ENCODE data around the gene NEK11. TPM values are rescaled to one million over a fixed set of nuclear protein-coding genes. Genes with fewer than 3 reads are reported as not detected.

NEK11 gene
- total and polyA plus RNA-seq, 11 donors = 0.38 to 4.3 (median 2.1) TPM

GRCh38 chr3:131390331-131390730, 363.7 kb downstream of the NEK11 start:
- DNase-seq (no peak), ATAC-seq (no peak)
- no peak overlapping the region for H3K4me3 ChIP-seq
- no peaks in the 10 kb centered on the region for H3K9me3 ChIP-seq
- intact Hi-C loops (cut with DNase I) = no loop called here
- peaks cover 0 to 46% (median 28%) of the 10 kb centered on the region in 12 donors for H3K4me1 ChIP-seq
- H3K27ac ChIP-seq = no peak overlapping the region
- no peak for TF ChIP-seq POLR2A (IDR thresholded peaks at IDR 0.05)
- no peak for TF ChIP-seq CTCF (IDR thresholded peaks at IDR 0.05)
- peaks cover 0 to 8% (median 0%) of the 10 kb centered on the region in 9 donors for H3K36me3 ChIP-seq
- H3K27me3 ChIP-seq = no peaks in the 10 kb centered on the region
- 78 to 98% (median 86%) methylated on average over 2 of the region's 2 CpGs for WGBS, 4 donors

DNA sequence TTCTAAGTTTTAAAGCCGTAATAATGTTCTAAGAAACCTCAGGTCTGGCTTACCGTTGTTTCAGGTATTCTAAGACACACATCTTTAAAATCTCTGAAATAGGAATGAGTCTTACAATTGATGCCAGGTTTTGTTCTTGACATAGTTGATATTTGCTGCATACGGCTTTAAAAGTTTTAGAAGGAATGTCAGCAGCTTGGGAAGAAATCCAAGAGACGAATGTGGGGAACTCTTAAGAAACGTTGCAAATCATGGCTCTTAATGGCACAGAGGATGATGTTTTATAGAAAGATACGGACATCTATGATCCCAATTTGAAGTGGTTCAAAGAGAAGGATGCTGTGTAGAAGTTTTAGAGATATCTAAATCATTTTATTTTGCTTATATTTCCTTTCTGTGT, 366.4 kb downstream of the NEK11 start:
- Histone ChIP-seq H3K27me3 (no peaks in the 10 kb centered on the region), H3K27ac (no peak overlapping the region), H3K9me3 (no peaks in the 10 kb centered on the region), H3K36me3 (no peaks in the 10 kb centered on the region), H3K4me3 (no peak overlapping the region), H3K4me1 (peaks cover 0 to 19% (median 6%) of the 10 kb centered on the region in 12 donors)
- WGBS, 4 donors = 53 to 64% (median 59%) methylated on average over 6 of the region's 6 CpGs
- no peak for ATAC-seq
- TF ChIP-seq POLR2A (IDR thresholded peaks at IDR 0.05) (no peak), CTCF (IDR thresholded peaks at IDR 0.05) (no peak)
- DNase-seq = no peak
- intact Hi-C loops (cut with DNase I) = no loop called here

GRCh38 chr3:131393868-131394267, 367.2 kb downstream of the NEK11 start:
- H3K4me1 ChIP-seq = peaks cover 0 to 12% (median 2%) of the 10 kb centered on the region in 12 donors
- 62 to 70% (median 68%) methylated on average over 4 of the region's 4 CpGs for WGBS, 4 donors
- intact Hi-C loops (cut with DNase I) = no loop called here
- H3K27me3 ChIP-seq = no peaks in the 10 kb centered on the region
- ATAC-seq = peak in 3 of 4 donors; percentile 45 to 52 (median 46)
- no peaks in the 10 kb centered on the region for H3K9me3 ChIP-seq
- no peak for DNase-seq
- H3K27ac ChIP-seq = no peak overlapping the region
- no peak overlapping the region for H3K4me3 ChIP-seq
- TF ChIP-seq POLR2A (IDR thresholded peaks at IDR 0.05) = no peak
- no peak for TF ChIP-seq CTCF (IDR thresholded peaks at IDR 0.05)
- H3K36me3 ChIP-seq = no peaks in the 10 kb centered on the region

DNA sequence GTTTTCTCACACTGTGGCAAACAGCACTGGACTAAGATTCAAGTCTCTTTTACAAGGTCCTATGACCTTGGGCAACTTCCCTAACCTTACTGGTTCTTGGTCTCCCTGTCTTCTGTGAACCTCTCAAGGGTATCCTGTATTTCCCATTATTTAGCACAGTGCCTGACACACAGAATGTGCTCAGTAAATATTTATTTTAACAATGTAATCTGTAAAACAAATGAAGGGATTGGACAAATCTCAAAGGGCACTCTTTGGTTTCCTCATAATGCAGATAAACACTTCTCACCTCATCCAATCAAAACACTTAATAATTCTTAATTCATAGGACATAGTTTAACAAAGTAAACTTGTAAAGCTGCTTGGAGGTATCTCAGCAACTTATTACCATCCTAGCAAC, 367.7 kb downstream of the NEK11 start:
- Histone ChIP-seq H3K27me3 (no peaks in the 10 kb centered on the region), H3K9me3 (no peaks in the 10 kb centered on the region), H3K4me1 (peaks cover 0 to 12% (median 2%) of the 10 kb centered on the region in 12 donors), H3K4me3 (no peak overlapping the region), H3K36me3 (no peaks in the 10 kb centered on the region), H3K27ac (no peak overlapping the region)
- intact Hi-C loops (cut with DNase I) = no loop called here
- no peak for DNase-seq
- ATAC-seq = no peak
- TF ChIP-seq CTCF (IDR thresholded peaks at IDR 0.05) (no peak), POLR2A (IDR thresholded peaks at IDR 0.05) (no peak)
